ENCODE results near the gene HOXB3. TPM values are rescaled to one million over a fixed set of nuclear protein-coding genes. Genes with fewer than 3 reads are reported as not detected.
A peak's percentile ranks its signal among the peaks of the same experiment; 100 is the strongest.

Gene HOXB3
- total RNA-seq, 4 donors from 2014 or later = 1.3 to 5.5 (median 2.2) TPM

DNA sequence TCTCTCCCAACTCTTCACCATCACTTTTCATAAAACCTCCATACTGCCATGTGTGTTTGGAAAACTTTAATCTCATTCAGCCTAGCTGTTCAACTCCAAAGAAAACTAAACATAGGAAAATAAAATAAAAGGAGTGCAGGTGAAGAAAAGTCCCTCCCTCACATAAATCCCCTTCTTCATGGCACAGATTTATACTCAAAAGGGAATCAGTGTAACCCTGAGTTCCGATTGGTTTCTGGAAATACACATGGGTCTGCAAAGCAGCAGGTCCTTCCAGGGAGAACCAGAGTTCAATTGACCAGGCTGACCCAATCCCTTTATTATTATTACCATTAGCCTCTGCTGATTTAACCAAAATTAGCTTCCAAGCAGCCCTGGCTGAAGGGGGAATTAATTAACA lies 36.2 kb downstream of the HOXB3 start:
- intact Hi-C loops (cut with DNase I; ENCODE audit: low total_unique reads) (no loop called here), in situ Hi-C loops (cut with MboI; ENCODE audit: low sequenced_read_pairs in 4 of 4) (no loop called here)
- Histone ChIP-seq H3K4me3 (no peak overlapping the region), H3K4me1 (peaks cover 6 to 19% of the 10 kb centered on the region in 2 donors), H3K9me3 (no peaks in the 10 kb centered on the region), H3K27me3 (peaks cover 15 to 25% (median 16%) of the 10 kb centered on the region in 3 donors), H3K36me3 (no peaks in the 10 kb centered on the region), H3K27ac (peak overlapping the region; percentile 75 to 86 (median 80))
- TF ChIP-seq, protein P1, sequence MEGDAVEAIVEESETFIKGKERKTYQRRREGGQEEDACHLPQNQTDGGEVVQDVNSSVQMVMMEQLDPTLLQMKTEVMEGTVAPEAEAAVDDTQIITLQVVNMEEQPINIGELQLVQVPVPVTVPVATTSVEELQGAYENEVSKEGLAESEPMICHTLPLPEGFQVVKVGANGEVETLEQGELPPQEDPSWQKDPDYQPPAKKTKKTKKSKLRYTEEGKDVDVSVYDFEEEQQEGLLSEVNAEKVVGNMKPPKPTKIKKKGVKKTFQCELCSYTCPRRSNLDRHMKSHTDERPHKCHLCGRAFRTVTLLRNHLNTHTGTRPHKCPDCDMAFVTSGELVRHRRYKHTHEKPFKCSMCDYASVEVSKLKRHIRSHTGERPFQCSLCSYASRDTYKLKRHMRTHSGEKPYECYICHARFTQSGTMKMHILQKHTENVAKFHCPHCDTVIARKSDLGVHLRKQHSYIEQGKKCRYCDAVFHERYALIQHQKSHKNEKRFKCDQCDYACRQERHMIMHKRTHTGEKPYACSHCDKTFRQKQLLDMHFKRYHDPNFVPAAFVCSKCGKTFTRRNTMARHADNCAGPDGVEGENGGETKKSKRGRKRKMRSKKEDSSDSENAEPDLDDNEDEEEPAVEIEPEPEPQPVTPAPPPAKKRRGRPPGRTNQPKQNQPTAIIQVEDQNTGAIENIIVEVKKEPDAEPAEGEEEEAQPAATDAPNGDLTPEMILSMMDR (IDR thresholded peaks at IDR 0.05 in 4 of 5, conservative IDR thresholded peaks at IDR 0.05 in 1 of 5) = no peak
- no peak for TF ChIP-seq POLR2A (IDR thresholded peaks at IDR 0.05)
- DNase-seq = no peak
- no peak for ATAC-seq

DNA sequence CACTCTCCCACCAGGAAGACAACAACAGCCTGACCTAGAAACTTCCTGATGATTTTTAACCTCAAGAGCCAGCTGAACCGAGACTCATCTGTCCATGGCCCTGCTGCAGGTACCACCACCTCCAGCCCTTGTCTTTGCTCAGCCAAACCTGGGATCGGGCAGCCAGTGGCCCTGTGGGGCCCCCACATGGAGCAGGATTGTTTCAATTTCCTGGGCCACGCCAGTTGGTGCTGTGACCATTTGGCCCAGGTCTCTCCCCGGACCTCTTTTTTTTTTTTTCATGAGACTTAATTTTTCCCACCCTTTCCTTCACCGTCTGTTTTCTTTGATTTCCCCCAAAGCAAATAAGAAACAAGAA lies 36.9 kb downstream of the HOXB3 start:
- TF ChIP-seq, protein P1 (IDR thresholded peaks at IDR 0.05 in 4 of 5, conservative IDR thresholded peaks at IDR 0.05 in 1 of 5) = no peak
- TF ChIP-seq POLR2A (IDR thresholded peaks at IDR 0.05) = no peak
- Histone ChIP-seq H3K4me1 (peaks cover 6 to 19% of the 10 kb centered on the region in 2 donors), H3K27me3 (peaks cover 15 to 30% (median 16%) of the 10 kb centered on the region in 3 donors), H3K36me3 (no peaks in the 10 kb centered on the region), H3K9me3 (no peaks in the 10 kb centered on the region), H3K27ac (peak overlapping the region in 3 of 4 donors; percentile 31 to 48 (median 42)), H3K4me3 (no peak overlapping the region)
- in situ Hi-C loops (cut with MboI; ENCODE audit: low sequenced_read_pairs in 4 of 4) = no loop called here
- no peak for ATAC-seq
- no peak for DNase-seq
- intact Hi-C loops (cut with DNase I; ENCODE audit: low total_unique reads) = no loop called here

DNA sequence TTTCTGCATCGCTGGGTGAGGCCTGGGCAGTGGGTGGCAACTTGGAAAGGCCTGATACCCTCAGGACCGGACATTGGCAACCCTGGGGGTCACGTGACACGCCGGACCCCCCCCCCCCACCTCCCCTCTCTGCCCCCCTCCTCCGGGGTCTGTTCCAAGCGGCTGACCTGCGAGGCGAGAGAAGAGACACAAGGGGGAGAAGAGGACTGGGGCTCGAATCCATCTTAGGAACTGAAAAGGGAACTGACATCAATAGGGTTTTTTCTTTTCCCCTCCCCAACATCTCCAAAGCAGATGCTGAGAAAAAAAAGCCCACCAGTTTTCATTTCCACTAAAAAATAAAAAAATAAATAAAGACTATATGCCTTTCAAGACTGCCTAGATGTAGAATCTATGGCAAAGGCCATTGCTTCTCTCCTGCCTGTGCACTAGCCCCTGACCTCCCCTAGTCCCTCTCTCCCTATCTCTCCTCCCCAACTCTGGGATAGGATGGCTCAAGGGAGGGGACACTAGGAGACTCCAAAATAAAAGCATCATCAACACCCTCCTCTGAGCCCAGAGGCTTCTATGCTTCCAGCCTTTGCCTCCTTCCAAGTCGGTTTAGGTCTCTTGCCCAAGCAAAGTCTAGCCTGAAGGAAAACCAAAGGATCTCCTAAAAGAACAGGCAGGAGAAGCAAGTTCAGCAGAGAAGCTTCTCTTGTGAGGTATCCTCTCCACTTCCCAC lies 37.4 kb downstream of the HOXB3 start:
- in situ Hi-C loops (cut with MboI; ENCODE audit: low sequenced_read_pairs in 4 of 4) = no loop called here
- H3K4me1 ChIP-seq = peaks cover 6 to 21% of the 10 kb centered on the region in 2 donors
- DNase-seq = no peak
- H3K27me3 ChIP-seq = peaks cover 15 to 30% (median 16%) of the 10 kb centered on the region in 3 donors
- no peaks in the 10 kb centered on the region for H3K36me3 ChIP-seq
- H3K4me3 ChIP-seq = no peak overlapping the region
- no peak for ATAC-seq
- no peaks in the 10 kb centered on the region for H3K9me3 ChIP-seq
- peak overlapping the region in 3 of 4 donors; percentile 31 to 48 (median 42) for H3K27ac ChIP-seq
- TF ChIP-seq POLR2A (IDR thresholded peaks at IDR 0.05) = no peak
- TF ChIP-seq, protein P1 (IDR thresholded peaks at IDR 0.05 in 4 of 5, conservative IDR thresholded peaks at IDR 0.05 in 1 of 5) = no peak
- intact Hi-C loops (cut with DNase I; ENCODE audit: low total_unique reads) = no loop called here

DNA sequence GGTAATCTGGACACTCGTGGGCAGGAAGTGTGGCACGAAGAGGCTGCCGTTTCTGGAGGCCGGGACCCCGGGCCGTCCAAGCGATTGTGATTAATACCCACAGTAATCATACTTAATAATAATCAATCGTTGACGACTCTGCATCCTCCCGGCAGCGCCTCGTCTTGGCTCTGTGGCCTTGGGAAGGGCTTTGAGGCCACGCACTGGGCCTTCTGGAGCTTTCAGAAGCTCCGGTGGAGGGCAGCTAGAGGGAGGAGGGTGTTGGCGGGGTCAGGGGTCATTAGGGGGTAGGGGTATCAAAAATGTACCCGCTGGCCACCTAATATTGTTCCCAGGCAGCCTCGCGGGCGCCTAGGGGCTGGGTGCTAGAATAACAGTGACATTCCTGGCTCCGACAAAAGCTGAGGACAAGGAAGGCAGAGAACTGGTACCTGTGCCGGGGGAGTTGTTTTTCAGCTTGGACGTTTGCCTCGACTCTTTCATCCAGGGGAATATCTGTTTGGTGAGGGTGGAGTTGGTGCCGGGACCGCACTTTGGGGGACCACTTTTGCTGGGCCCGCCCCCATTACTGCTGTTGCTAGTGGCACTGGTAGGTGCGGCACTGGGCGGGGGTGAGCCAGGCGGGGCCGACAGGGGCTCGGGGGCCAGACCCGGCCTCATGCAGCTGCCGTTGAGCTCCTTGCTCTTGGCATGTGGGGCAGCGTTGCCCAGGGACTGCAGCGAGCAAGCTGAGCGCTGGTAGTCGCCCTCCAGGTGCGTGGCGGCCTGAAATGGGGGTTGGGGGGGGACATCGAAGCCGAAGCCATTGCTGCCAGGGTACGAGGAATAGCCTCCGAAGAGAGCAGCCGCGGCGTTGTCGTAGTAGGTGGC lies 38.2 kb downstream of the HOXB3 start:
- DNase-seq (no peak), ATAC-seq (no peak)
- H3K27me3 ChIP-seq = peaks cover 15 to 30% (median 19%) of the 10 kb centered on the region in 3 donors
- H3K4me1 ChIP-seq = peaks cover 4 to 25% of the 10 kb centered on the region in 2 donors
- in situ Hi-C loops (cut with MboI; ENCODE audit: low sequenced_read_pairs in 4 of 4) = no loop called here
- no peaks in the 10 kb centered on the region for H3K9me3 ChIP-seq
- H3K36me3 ChIP-seq = no peaks in the 10 kb centered on the region
- TF ChIP-seq POLR2A (IDR thresholded peaks at IDR 0.05) = no peak
- TF ChIP-seq, protein P1 (IDR thresholded peaks at IDR 0.05 in 4 of 5, conservative IDR thresholded peaks at IDR 0.05 in 1 of 5) = no peak
- peak overlapping the region in 2 of 4 donors; percentile 20 to 24 for H3K27ac ChIP-seq
- intact Hi-C loops (cut with DNase I; ENCODE audit: low total_unique reads) = no loop called here
- H3K4me3 ChIP-seq = no peak overlapping the region

Measured in gastrocnemius medialis (tissue), 4 donors.